ENCODE data around the gene TTC13. TPM values are rescaled to one million over a fixed set of nuclear protein-coding genes. Genes with fewer than 3 reads are reported as not detected.
A peak's percentile ranks its signal among the peaks of the same experiment; 100 is the strongest.
"Not testable (repeated sequence)": the region's sequence is repeated elsewhere in the genome, so short reads cannot be mapped to it uniquely, and the experiment has no call there.

Gene TTC13
- total RNA-seq, 1 donor from 2014 or later = 19.5 TPM

DNA sequence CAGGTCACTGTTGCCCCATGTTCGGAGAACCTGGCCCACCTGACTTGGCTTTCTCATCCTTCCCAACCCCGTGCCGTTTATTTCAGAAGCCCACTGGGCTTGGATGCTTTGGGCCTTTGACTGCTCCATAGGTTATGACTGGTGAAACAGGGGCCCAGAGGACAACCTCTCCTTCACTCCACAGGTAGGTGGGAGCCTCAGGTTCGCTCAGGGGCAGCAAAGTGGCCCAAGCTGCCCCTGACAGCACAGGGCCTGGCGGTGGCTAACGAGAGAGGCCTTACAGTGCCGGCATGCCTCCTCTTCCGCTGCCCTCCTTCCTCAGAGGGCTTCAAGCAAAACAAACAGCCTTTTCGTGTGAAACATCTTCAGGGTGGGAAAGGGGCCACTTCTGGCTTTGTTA lies 44.5 kb upstream of the TTC13 start:
- no peak for DNase-seq (ENCODE audit: extremely low spot score, unreplicated experiment)
- Mint-ChIP-seq H3K36me3 (ENCODE audit: unreplicated experiment) (peaks cover 17% of the 10 kb centered on the region), H3K9me3 (ENCODE audit: unreplicated experiment) (no peaks in the 10 kb centered on the region), H3K27ac (ENCODE audit: unreplicated experiment) (no peak overlapping the region), H3K27me3 (ENCODE audit: unreplicated experiment) (no peaks in the 10 kb centered on the region), H3K4me3 (ENCODE audit: unreplicated experiment) (no peak overlapping the region), H3K4me1 (ENCODE audit: unreplicated experiment) (peaks cover 7% of the 10 kb centered on the region)
- TF ChIP-seq, protein P1, sequence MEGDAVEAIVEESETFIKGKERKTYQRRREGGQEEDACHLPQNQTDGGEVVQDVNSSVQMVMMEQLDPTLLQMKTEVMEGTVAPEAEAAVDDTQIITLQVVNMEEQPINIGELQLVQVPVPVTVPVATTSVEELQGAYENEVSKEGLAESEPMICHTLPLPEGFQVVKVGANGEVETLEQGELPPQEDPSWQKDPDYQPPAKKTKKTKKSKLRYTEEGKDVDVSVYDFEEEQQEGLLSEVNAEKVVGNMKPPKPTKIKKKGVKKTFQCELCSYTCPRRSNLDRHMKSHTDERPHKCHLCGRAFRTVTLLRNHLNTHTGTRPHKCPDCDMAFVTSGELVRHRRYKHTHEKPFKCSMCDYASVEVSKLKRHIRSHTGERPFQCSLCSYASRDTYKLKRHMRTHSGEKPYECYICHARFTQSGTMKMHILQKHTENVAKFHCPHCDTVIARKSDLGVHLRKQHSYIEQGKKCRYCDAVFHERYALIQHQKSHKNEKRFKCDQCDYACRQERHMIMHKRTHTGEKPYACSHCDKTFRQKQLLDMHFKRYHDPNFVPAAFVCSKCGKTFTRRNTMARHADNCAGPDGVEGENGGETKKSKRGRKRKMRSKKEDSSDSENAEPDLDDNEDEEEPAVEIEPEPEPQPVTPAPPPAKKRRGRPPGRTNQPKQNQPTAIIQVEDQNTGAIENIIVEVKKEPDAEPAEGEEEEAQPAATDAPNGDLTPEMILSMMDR (IDR thresholded peaks at IDR 0.05) = no peak

DNA sequence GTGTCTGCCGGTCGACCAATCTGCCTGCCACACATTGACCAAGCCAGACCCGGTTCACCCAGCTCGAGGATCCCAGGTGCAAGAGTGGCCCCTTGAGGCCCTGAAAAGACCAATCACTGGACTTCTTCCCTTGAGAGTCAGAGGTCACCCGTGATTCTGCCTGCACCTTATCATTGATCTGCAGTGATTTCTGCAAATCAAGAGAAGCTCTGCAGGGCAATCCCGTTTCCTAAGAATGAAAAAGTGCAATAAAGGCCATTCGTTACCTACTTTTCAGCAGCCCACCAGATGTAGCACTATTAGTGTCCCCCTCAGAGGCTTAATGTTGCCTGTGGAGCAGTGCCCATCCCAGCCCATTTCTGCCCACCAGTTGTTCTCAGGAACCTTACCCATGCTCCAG lies 43.9 kb upstream of the TTC13 start:
- peaks cover 21% of the 10 kb centered on the region for H3K36me3 Mint-ChIP-seq (ENCODE audit: unreplicated experiment)
- H3K27ac Mint-ChIP-seq (ENCODE audit: unreplicated experiment); H3K4me3 Mint-ChIP-seq (ENCODE audit: unreplicated experiment); H3K27me3 Mint-ChIP-seq (ENCODE audit: unreplicated experiment); H3K4me1 Mint-ChIP-seq (ENCODE audit: unreplicated experiment); DNase-seq (ENCODE audit: extremely low spot score, unreplicated experiment); H3K9me3 Mint-ChIP-seq (ENCODE audit: unreplicated experiment): not testable (repeated sequence)

DNA sequence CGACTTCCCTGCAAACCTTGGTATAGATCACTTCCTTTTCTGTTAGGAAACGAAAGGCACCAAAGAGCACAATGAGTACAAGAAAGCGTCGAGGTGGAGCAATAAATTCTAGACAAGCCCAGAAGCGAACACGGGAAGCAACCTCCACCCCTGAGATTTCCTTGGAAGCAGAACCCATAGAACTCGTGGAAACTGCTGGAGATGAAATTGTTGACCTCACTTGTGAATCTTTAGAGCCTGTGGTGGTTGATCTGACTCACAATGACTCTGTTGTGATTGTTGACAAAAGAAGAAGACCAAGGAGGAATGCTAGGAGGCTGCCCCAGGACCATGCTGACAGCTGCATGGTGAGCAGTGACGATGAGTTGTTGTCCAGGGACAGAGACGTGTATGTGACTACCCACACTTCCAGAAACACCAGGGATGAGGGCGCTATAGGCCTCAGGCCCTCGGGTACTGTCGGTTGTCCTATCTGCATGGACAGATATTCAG lies 42.9 kb upstream of the TTC13 start:
- peaks cover 21% of the 10 kb centered on the region for H3K36me3 Mint-ChIP-seq (ENCODE audit: unreplicated experiment)

DNA sequence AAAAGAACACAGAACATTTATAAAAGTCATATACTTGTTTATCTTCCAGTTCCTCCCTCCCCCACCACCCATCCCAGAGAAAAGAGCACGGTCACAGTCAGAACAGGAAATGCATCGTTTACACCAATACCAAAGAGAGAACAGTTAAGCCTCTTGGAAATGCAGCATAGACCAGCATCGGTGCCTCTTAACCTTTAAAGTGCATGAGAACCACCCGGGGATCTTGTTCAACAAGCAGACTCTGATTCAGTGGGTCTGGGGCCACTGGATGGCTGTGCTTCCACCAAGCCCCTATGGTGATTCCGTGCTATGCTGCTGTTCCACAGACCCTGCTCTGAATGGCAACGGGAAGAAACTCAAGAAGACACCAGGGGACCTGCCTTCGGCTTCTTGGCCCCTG lies 42.2 kb upstream of the TTC13 start:
- Mint-ChIP-seq H3K27ac (ENCODE audit: unreplicated experiment) (no peak overlapping the region), H3K27me3 (ENCODE audit: unreplicated experiment) (no peaks in the 10 kb centered on the region), H3K9me3 (ENCODE audit: unreplicated experiment) (no peaks in the 10 kb centered on the region), H3K36me3 (ENCODE audit: unreplicated experiment) (peaks cover 21% of the 10 kb centered on the region), H3K4me3 (ENCODE audit: unreplicated experiment) (no peak overlapping the region), H3K4me1 (ENCODE audit: unreplicated experiment) (peaks cover 11% of the 10 kb centered on the region)
- TF ChIP-seq, protein P1 (IDR thresholded peaks at IDR 0.05) = no peak
- DNase-seq (ENCODE audit: extremely low spot score, unreplicated experiment) = no peak

More for the DNA sequence above, 42.9 kb upstream of the TTC13 start:
- DNase-seq (ENCODE audit: extremely low spot score, unreplicated experiment) = peak; percentile 19
- no peaks in the 10 kb centered on the region for H3K9me3 Mint-ChIP-seq (ENCODE audit: unreplicated experiment)
- H3K27ac Mint-ChIP-seq (ENCODE audit: unreplicated experiment) = no peak overlapping the region
- no peaks in the 10 kb centered on the region for H3K27me3 Mint-ChIP-seq (ENCODE audit: unreplicated experiment)
- TF ChIP-seq, protein P1 (IDR thresholded peaks at IDR 0.05) = no peak
- peaks cover 7% of the 10 kb centered on the region for H3K4me1 Mint-ChIP-seq (ENCODE audit: unreplicated experiment)
- no peak overlapping the region for H3K4me3 Mint-ChIP-seq (ENCODE audit: unreplicated experiment)

DNA sequence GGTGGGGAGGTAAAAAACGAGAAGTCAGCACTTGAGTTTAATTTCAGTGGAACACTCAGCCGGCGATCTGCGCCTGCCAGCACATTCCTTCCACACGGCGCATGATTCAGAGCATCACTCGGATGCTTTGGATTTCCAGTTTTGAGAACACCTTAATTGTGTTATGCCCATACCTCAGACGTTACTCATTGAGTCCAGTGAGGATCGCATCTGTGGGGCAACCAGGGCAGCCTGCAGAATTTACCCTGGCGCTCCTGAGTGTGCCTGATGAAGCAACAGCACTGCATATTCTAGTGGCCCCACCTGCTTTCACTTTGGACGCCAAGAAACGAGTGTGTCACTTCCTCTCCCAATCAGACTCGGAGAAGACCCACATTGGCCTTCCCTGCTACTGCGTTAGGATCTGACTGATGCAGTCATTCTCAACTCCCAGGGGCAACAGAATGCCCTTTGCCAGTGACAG lies 41.5 kb upstream of the TTC13 start:
- DNase-seq (ENCODE audit: extremely low spot score, unreplicated experiment) = peak; percentile 40
- no peaks in the 10 kb centered on the region for H3K9me3 Mint-ChIP-seq (ENCODE audit: unreplicated experiment)
- H3K4me3 Mint-ChIP-seq (ENCODE audit: unreplicated experiment) = no peak overlapping the region
- peaks cover 19% of the 10 kb centered on the region for H3K36me3 Mint-ChIP-seq (ENCODE audit: unreplicated experiment)
- TF ChIP-seq, protein P1 (IDR thresholded peaks at IDR 0.05) = no peak
- peaks cover 11% of the 10 kb centered on the region for H3K4me1 Mint-ChIP-seq (ENCODE audit: unreplicated experiment)
- no peaks in the 10 kb centered on the region for H3K27me3 Mint-ChIP-seq (ENCODE audit: unreplicated experiment)
- no peak overlapping the region for H3K27ac Mint-ChIP-seq (ENCODE audit: unreplicated experiment)

DNA sequence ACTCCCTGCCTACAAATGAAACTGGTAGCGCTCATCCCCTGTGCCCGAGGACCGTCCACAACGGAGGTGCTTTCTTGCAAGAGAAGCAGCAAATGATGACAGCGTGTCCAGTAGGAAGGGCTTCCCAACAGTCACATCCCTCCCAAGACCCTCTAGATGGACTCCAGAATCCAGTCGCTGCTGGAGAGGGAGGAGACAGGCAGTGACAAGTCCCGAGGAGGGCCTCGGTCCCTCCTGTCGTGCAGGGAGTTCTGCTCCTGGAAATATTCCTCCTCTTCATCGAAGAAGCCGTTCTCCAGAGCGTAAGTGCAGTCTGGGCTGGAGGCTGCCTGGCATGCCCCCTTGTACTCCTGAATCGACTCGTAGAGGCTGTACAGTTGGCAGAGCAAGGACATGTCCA lies 41.0 kb upstream of the TTC13 start:
- H3K27ac Mint-ChIP-seq (ENCODE audit: unreplicated experiment) = no peak overlapping the region
- H3K27me3 Mint-ChIP-seq (ENCODE audit: unreplicated experiment) = no peaks in the 10 kb centered on the region
- no peaks in the 10 kb centered on the region for H3K9me3 Mint-ChIP-seq (ENCODE audit: unreplicated experiment)
- H3K4me3 Mint-ChIP-seq (ENCODE audit: unreplicated experiment) = no peak overlapping the region
- DNase-seq (ENCODE audit: extremely low spot score, unreplicated experiment) = peak; percentile 82
- H3K4me1 Mint-ChIP-seq (ENCODE audit: unreplicated experiment) = peaks cover 11% of the 10 kb centered on the region
- H3K36me3 Mint-ChIP-seq (ENCODE audit: unreplicated experiment) = peaks cover 19% of the 10 kb centered on the region
- TF ChIP-seq, protein P1 (IDR thresholded peaks at IDR 0.05) = no peak

All from osteocyte (in vitro differentiated cells).